Transverse colon (tissue), 1 donor: ENCODE results near the gene IGSF6.

Experiments
- EP300 ChIP-seq: sonication (generic); formaldehyde crosslinking; IDR thresholded peaks from one replicate; pipeline ENCODE4 v1.6.1; 2017; ENCODE audit warnings: antibody characterized with exemption, low read depth
- POLR2A ChIP-seq: fragments of 450-650 bp; IDR thresholded peaks from one replicate; pipeline ENCODE4 v1.6.1; 2016; ENCODE audit warnings: antibody characterized with exemption, mild to moderate bottlenecking, moderate library complexity

GRCh38 chr16:21647562-21648164 is 4.7 kb downstream of the IGSF6 start:
- TF ChIP-seq EP300, result no peak
- no peak for TF ChIP-seq POLR2A
